ENCODE results near the gene HTR3D. TPM values are rescaled to one million over a fixed set of nuclear protein-coding genes. Genes with fewer than 3 reads are reported as not detected.

HTR3D gene
- total and polyA plus RNA-seq, 10 of the 15 experiments (the other 5 are each of a cell fraction or from before 2014, with no cell fraction given): not detected

GRCh38 chr3:183987000-183987600, 44.4 kb upstream of the HTR3D start:
- in situ Hi-C loops (cut with MboI): no loop called here

More at GRCh38 chr3:183987000-183987600, 44.4 kb upstream of the HTR3D start:
- ChIA-PET SMC1A (ENCODE audit: uncharacterized antibody, unreplicated experiment) (no interaction called here), POLR2A (no interaction called here), RAD21 (ENCODE audit: unreplicated experiment) (no interaction called here), CTCF (interaction anchor here (1.5 kb wide), 1 partner anchor 10 kb away, joined by 4 read pairs; no protein-coding TSS in a partner anchor)
- intact Hi-C loops (cut with micrococcal nuclease; ENCODE audit: unreplicated experiment): no loop called here
- Histone ChIP-seq H3K27ac (ENCODE audit: control insufficient read depth, insufficient read depth) (no peak overlapping the region), H3K36me3 (ENCODE audit: control insufficient read depth in 2 of 2, insufficient read depth in 2 of 2, low read length in 1 of 2) (peaks cover 0 to 5% of the 10 kb centered on the region in 2 experiments; a peak in 2 of 4 replicates), H3K9me3 (replicated peaks; ENCODE audit: control insufficient read depth, insufficient read depth, low read length) (no peaks in the 10 kb centered on the region), H3K79me2 (ENCODE audit: control insufficient read depth, insufficient read depth, low read length) (no peaks in the 10 kb centered on the region), H2AFZ (ENCODE audit: control insufficient read depth, low read depth, low read length) (no peak overlapping the region), H3K9ac (ENCODE audit: control insufficient read depth, insufficient read depth, low read length) (no peak overlapping the region), H3K4me1 (ENCODE audit: control insufficient read depth, insufficient read depth, low read length) (no peaks in the 10 kb centered on the region), H3K27me3 (replicated peaks in 1 of 2; ENCODE audit: control insufficient read depth in 2 of 2, insufficient read depth in 2 of 2, low read length in 1 of 2) (no peaks in the 10 kb centered on the region), H3K4me3 (no peak overlapping the region), H4K20me1 (ENCODE audit: control insufficient read depth, insufficient read depth) (no peaks in the 10 kb centered on the region), H3K4me2 (ENCODE audit: control insufficient read depth, insufficient read depth) (no peak overlapping the region)
- FAIRE-seq: no peak
- no peak for ATAC-seq
- no TSS peak for BruUV-seq (replicated peaks)
- no peak for DNase-seq (ENCODE audit: low read depth, low spot score)
- TF ChIP-seq ZBED1 (IDR thresholded peaks at IDR 0.05; ENCODE audit: borderline replicate concordance): no peak
- TF ChIP-seq BACH1 (IDR thresholded peaks at IDR 0.05; ENCODE audit: borderline replicate concordance): no peak
- TF ChIP-seq CTCF (IDR thresholded peaks at IDR 0.05 in 2 of 3, conservative IDR thresholded peaks at IDR 0.05 in 1 of 3; ENCODE audit: control insufficient read depth in 2 of 3, extremely low read depth in 1 of 3, insufficient read depth in 1 of 3, low read depth in 3 of 3, low read length in 3 of 3): no peak
- no peak for TF ChIP-seq MAX (IDR thresholded peaks at IDR 0.05; ENCODE audit: low read depth, low read length)
- no peak for TF ChIP-seq JUND (IDR thresholded peaks at IDR 0.05; ENCODE audit: low read depth, low read length)
- TF ChIP-seq MTA3 (IDR thresholded peaks at IDR 0.05; ENCODE audit: borderline replicate concordance, low read length): no peak
- no peak for TF ChIP-seq MYC (IDR thresholded peaks at IDR 0.05; ENCODE audit: insufficient read depth, insufficient read length, insufficient replicate concordance, low read length, severe bottlenecking)
- TF ChIP-seq GABPA (IDR thresholded peaks at IDR 0.05; ENCODE audit: low read depth): no peak
- no peak for TF ChIP-seq NR2C1 (IDR thresholded peaks at IDR 0.05)
- no peak for TF ChIP-seq TCF7 (IDR thresholded peaks at IDR 0.05; ENCODE audit: borderline replicate concordance)
- TF ChIP-seq MTA2 (IDR thresholded peaks at IDR 0.05; ENCODE audit: low read depth): no peak
- no peak for TF ChIP-seq PAX8 (IDR thresholded peaks at IDR 0.05)
- no peak for TF ChIP-seq ESRRA (IDR thresholded peaks at IDR 0.05; ENCODE audit: low read length)
- no peak for TF ChIP-seq E2F4 (IDR thresholded peaks at IDR 0.05; ENCODE audit: low read depth, low read length)
- TF ChIP-seq, protein P1, sequence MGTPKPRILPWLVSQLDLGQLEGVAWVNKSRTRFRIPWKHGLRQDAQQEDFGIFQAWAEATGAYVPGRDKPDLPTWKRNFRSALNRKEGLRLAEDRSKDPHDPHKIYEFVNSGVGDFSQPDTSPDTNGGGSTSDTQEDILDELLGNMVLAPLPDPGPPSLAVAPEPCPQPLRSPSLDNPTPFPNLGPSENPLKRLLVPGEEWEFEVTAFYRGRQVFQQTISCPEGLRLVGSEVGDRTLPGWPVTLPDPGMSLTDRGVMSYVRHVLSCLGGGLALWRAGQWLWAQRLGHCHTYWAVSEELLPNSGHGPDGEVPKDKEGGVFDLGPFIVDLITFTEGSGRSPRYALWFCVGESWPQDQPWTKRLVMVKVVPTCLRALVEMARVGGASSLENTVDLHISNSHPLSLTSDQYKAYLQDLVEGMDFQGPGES (IDR thresholded peaks at IDR 0.05): no peak
- no peak for TF ChIP-seq IKZF1 (conservative IDR thresholded peaks at IDR 0.05)
- no peak for TF ChIP-seq PML (IDR thresholded peaks at IDR 0.05; ENCODE audit: low read length)
- no peak for TF ChIP-seq FOXK2 (IDR thresholded peaks at IDR 0.05)
- WGBS (ENCODE audit: insufficient coverage, insufficient replicate concordance, low lambda C conversion rate, missing lambda C conversion rate): 80% methylated on average over 11 of the region's 11 CpGs
